H9 (cell line): ENCODE measurements around the gene VWC2L. TPM values are rescaled to one million over a fixed set of nuclear protein-coding genes. Genes with fewer than 3 reads are reported as not detected.
A peak's percentile ranks its signal among the peaks of the same experiment; 100 is the strongest.

ENCODE experiments used
- DNase-seq: peaks from one replicate; pipeline ENCODE4 v3.0.0-alpha.2; 2017
- H2AFZ ChIP-seq: one replicate; pipeline ENCODE4 v1.6.1; 2013; ENCODE audit warnings: mild to moderate bottlenecking, low read length, control low read depth, moderate library complexity
- H2AK5ac ChIP-seq: 2 replicates; pipeline ENCODE4 v1.6.1; 2013; ENCODE audit warnings: low read length, control low read depth, mixed read lengths; ENCODE audit not compliant: insufficient read length
- H2BK120ac ChIP-seq: one replicate; pipeline ENCODE4 v1.6.1; 2013; ENCODE audit warnings: low read depth, mild to moderate bottlenecking, low read length, control low read depth, inconsistent platforms; ENCODE audit not compliant: poor library complexity, severe bottlenecking
- H2BK12ac ChIP-seq: 2 replicates; pipeline ENCODE4 v1.6.1; 2013; ENCODE audit warnings: low read length, control low read depth, mixed read lengths, low read depth; ENCODE audit not compliant: insufficient read length
- H2BK15ac ChIP-seq: 2 replicates; pipeline ENCODE4 v1.6.1; 2013; ENCODE audit warnings: low read depth, low read length, control low read depth
- H2BK20ac ChIP-seq: one replicate; pipeline ENCODE4 v1.6.1; 2013; ENCODE audit warnings: low read depth, mild to moderate bottlenecking, low read length, control low read depth, inconsistent platforms; ENCODE audit not compliant: poor library complexity, severe bottlenecking
- H2BK5ac ChIP-seq: 2 replicates; pipeline ENCODE4 v1.6.1; 2013; ENCODE audit warnings: low read length, control low read depth, mixed read lengths; ENCODE audit not compliant: insufficient read length
- H3K14ac ChIP-seq: 2 replicates; pipeline ENCODE4 v1.6.1; 2013; ENCODE audit warnings: low read length, control low read depth; ENCODE audit not compliant: insufficient read depth
- H3K18ac ChIP-seq: 2 replicates; pipeline ENCODE4 v1.6.1; 2013; ENCODE audit warnings: low read depth, mild to moderate bottlenecking, mixed read lengths, low read length, control low read depth; ENCODE audit not compliant: insufficient read length
- H3K23ac ChIP-seq: 2 replicates; pipeline ENCODE4 v1.6.1; 2013; ENCODE audit warnings: low read length, control low read depth, mixed read lengths, low read depth; ENCODE audit not compliant: insufficient read length
- H3K23me2 ChIP-seq: 2 replicates; pipeline ENCODE4 v1.6.1; 2013; ENCODE audit warnings: low read depth, mild to moderate bottlenecking, mixed read lengths, low read length, control low read depth; ENCODE audit not compliant: insufficient read length, poor library complexity, severe bottlenecking
- H3K27ac ChIP-seq: 2 replicates; pipeline ENCODE4 v1.5.1; 2013; ENCODE audit warnings: low read length, control low read depth, mixed read lengths, low read depth; ENCODE audit not compliant: insufficient read length
- H3K27me3 ChIP-seq: 2 replicates; pipeline ENCODE4 v1.6.1; 2013; ENCODE audit warnings: low read length, control low read depth, inconsistent platforms; ENCODE audit not compliant: insufficient read depth
- H3K4ac ChIP-seq: 2 replicates; pipeline ENCODE4 v1.6.1; 2013; ENCODE audit warnings: low read depth, mild to moderate bottlenecking, control low read depth, inconsistent platforms, low read length, moderate library complexity
- H3K4me1 ChIP-seq: 2 replicates; pipeline ENCODE4 v1.6.1; 2013; ENCODE audit warnings: low read length, control low read depth, inconsistent platforms; ENCODE audit not compliant: insufficient read depth
- H3K4me2 ChIP-seq: 2 replicates; pipeline ENCODE4 v1.6.1; 2013; ENCODE audit warnings: low read length, control low read depth, mixed read lengths; ENCODE audit not compliant: insufficient read length, insufficient read depth
- H3K56ac ChIP-seq: 2 replicates; pipeline ENCODE4 v1.6.1; 2013; ENCODE audit warnings: low read depth, mild to moderate bottlenecking, mixed read lengths, low read length, control low read depth; ENCODE audit not compliant: insufficient read length
- H3K79me1 ChIP-seq: 2 replicates; pipeline ENCODE4 v1.6.1; 2013; ENCODE audit warnings: low read depth, mild to moderate bottlenecking, moderate library complexity, low read length, control low read depth, inconsistent platforms; ENCODE audit not compliant: insufficient read depth, poor library complexity, severe bottlenecking
- H3K79me2 ChIP-seq: 2 replicates; pipeline ENCODE4 v1.6.1; 2013; ENCODE audit warnings: low read length, control low read depth, inconsistent platforms; ENCODE audit not compliant: insufficient read depth
- H3K9ac ChIP-seq: 2 replicates; pipeline ENCODE4 v1.6.1; 2013; ENCODE audit warnings: low read length, control low read depth, mixed read lengths; ENCODE audit not compliant: insufficient read length; ENCODE audit errors: extremely low read depth
- H3K9me3 ChIP-seq: one replicate; pipeline ENCODE4 v1.6.1; 2013; ENCODE audit warnings: low read depth, low read length, inconsistent platforms; ENCODE audit not compliant: control insufficient read depth
- H3T11ph ChIP-seq: one replicate; pipeline ENCODE4 v1.6.1; 2013; ENCODE audit warnings: mild to moderate bottlenecking, low read length, control low read depth, inconsistent platforms
- H4K20me1 ChIP-seq: one replicate; pipeline ENCODE4 v1.6.1; 2013; ENCODE audit not compliant: control insufficient read depth, insufficient read length, insufficient read depth
- H4K5ac ChIP-seq: 2 replicates; pipeline ENCODE4 v1.6.1; 2013; ENCODE audit warnings: low read depth, mild to moderate bottlenecking, mixed read lengths, low read length, control low read depth; ENCODE audit not compliant: insufficient read length
- H4K8ac ChIP-seq: replicated peaks from 2 replicates; pipeline ENCODE4 v1.6.1; 2013; ENCODE audit warnings: low read length, control low read depth, mixed read lengths, low read depth; ENCODE audit not compliant: insufficient read length
- H4K91ac ChIP-seq: 2 replicates; pipeline ENCODE4 v1.6.1; 2013; ENCODE audit warnings: low read depth, mild to moderate bottlenecking, moderate library complexity, mixed read lengths, low read length, control low read depth; ENCODE audit not compliant: insufficient read length
- H3K27ac Mint-ChIP-seq, 3 experiments: 2 replicates in 2 of 3; 3 replicates in 1 of 3; pipeline ENCODE4 v1.8.0; 2020 to 2021; ENCODE audit warnings: mixed read lengths in 3 of 3, mild to moderate bottlenecking in 1 of 3, moderate library complexity in 1 of 3
- H3K27me3 Mint-ChIP-seq: 2 replicates; pipeline ENCODE4 v1.8.0; 2021; ENCODE audit warnings: low read depth, mild to moderate bottlenecking, moderate library complexity, mixed read lengths
- H3K36me3 Mint-ChIP-seq, 3 experiments: 2 replicates in 2 of 3; 3 replicates in 1 of 3; pipeline ENCODE4 v1.8.0; 2020 to 2021; ENCODE audit warnings: low read depth in 3 of 3, mixed read lengths in 3 of 3; ENCODE audit not compliant: insufficient read depth in 1 of 3
- H3K4me1 Mint-ChIP-seq, 2 experiments: 2 replicates each; pipeline ENCODE4 v1.8.0; 2020; ENCODE audit warnings: mixed read lengths in 2 of 2
- H3K4me3 Mint-ChIP-seq, 2 experiments: 2 replicates in 1 of 2; 3 replicates in 1 of 2; pipeline ENCODE4 v1.8.0; 2020 to 2021; ENCODE audit warnings: mild to moderate bottlenecking in 2 of 2, mixed read lengths in 2 of 2, moderate library complexity in 1 of 2
- H3K9me3 Mint-ChIP-seq, 2 experiments: 2 replicates in 1 of 2; 3 replicates in 1 of 2; pipeline ENCODE4 v1.8.0; 2020; ENCODE audit warnings: mild to moderate bottlenecking in 2 of 2, mixed read lengths in 2 of 2, moderate library complexity in 1 of 2
- WGBS: extraction: QIAGEN DNeasy Blood & Tissue Kit; methylation state at CpG from one replicate; pipeline ENCODE4 v1.1.7; 2013; ENCODE audit warnings: missing lambda C conversion rate, low lambda C conversion rate, mixed read lengths; ENCODE audit not compliant: insufficient read length; ENCODE audit errors: extremely low coverage; 5-methylcytosine and 5-hydroxymethylcytosine counted together
- total RNA-seq: library from RNA; stranded (reverse); gene quantifications from 2 replicates; pipeline ENCODE4 v1.2.1, GENCODE V29; 2021
- TF ChIP-seq, protein P1 (sequence below): fragments of 200-600 bp; sonication (generic); conservative IDR thresholded peaks from 3 replicates; pipeline ENCODE4 v1.8.0; 2021; ENCODE audit warnings: antibody characterized with exemption, mild to moderate bottlenecking

The VWC2L gene
- total RNA-seq, 1 experiment from 2014 or later: not detected

DNA sequence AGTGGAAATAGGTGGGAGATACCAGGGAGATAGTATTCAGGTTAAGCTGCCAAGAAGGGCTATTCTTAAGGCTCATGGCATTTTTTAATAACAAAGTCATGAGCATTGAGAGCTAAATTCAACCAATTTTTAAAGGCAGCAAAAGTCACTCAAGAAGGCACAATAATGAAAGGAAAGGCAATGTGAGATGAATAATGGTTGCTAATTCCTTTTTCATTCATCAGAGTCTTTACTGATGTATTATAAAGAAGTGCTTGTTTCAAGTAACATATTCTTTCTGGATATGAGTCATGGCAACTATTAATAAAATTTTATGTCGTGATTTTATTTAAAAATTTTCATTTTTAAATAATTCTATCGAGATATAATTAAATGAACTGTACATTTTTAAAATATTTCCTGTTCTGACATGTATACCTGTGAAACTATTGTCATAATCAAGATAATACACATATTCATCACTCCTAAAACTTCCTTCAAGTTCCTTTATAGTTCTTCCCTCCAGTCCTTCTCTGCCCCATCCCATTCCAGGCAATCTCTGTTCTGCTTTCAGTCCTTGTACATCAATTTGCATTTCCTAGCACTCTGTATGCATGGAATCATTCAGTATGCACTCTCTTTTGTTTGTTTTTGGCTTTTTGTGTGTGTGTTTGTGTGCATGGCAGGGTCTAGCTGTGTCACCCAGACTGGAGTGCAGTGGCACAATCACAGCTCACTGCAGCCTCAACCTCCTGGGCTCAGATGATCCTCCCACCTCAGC, 40.8 kb downstream of the VWC2L start:
- TF ChIP-seq, protein P1, sequence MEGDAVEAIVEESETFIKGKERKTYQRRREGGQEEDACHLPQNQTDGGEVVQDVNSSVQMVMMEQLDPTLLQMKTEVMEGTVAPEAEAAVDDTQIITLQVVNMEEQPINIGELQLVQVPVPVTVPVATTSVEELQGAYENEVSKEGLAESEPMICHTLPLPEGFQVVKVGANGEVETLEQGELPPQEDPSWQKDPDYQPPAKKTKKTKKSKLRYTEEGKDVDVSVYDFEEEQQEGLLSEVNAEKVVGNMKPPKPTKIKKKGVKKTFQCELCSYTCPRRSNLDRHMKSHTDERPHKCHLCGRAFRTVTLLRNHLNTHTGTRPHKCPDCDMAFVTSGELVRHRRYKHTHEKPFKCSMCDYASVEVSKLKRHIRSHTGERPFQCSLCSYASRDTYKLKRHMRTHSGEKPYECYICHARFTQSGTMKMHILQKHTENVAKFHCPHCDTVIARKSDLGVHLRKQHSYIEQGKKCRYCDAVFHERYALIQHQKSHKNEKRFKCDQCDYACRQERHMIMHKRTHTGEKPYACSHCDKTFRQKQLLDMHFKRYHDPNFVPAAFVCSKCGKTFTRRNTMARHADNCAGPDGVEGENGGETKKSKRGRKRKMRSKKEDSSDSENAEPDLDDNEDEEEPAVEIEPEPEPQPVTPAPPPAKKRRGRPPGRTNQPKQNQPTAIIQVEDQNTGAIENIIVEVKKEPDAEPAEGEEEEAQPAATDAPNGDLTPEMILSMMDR: no peak
- Histone ChIP-seq H2AFZ (no peak overlapping the region), H3K23me2 (no peaks in the 10 kb centered on the region), H2BK20ac (no peak overlapping the region), H2BK120ac (no peak overlapping the region), H2BK15ac (no peak overlapping the region), H3K9ac (no peak overlapping the region), H2AK5ac (no peak overlapping the region), H3K27ac (no peak overlapping the region), H3K4ac (no peak overlapping the region), H4K20me1 (no peaks in the 10 kb centered on the region), H3K14ac (no peak overlapping the region), H3K56ac (no peak overlapping the region), H4K91ac (no peak overlapping the region), H4K5ac (no peak overlapping the region), H2BK12ac (no peak overlapping the region), H3K4me2 (no peak overlapping the region), H2BK5ac (no peak overlapping the region), H3K27me3 (no peaks in the 10 kb centered on the region), H3K18ac (no peak overlapping the region), H3K79me2 (no peaks in the 10 kb centered on the region), H3T11ph (no peak overlapping the region), H3K4me1 (no peaks in the 10 kb centered on the region), H4K8ac (no peak overlapping the region), H3K23ac (no peak overlapping the region), H3K79me1 (no peaks in the 10 kb centered on the region), H3K9me3 (no peaks in the 10 kb centered on the region)
- Mint-ChIP-seq H3K27ac (peak overlapping the region in 1 of 3 experiments; percentile 22; a peak in 2 of 7 replicates), H3K36me3 (no peaks in the 10 kb centered on the region; a peak in 1 of 7 replicates), H3K4me1 (peaks cover 5 to 10% of the 10 kb centered on the region in 2 experiments; a peak in 2 of 4 replicates), H3K9me3 (peaks cover 0 to 2% of the 10 kb centered on the region in 2 experiments; a peak in 1 of 5 replicates), H3K4me3 (no peak overlapping the region), H3K27me3 (no peaks in the 10 kb centered on the region; the same call in 1 of the 2 replicates)
- DNase-seq: no peak
- no CpG with 5 or more reads among the region's 2 CpGs for whole genome bisulfite sequencing
